ENCODE data around the gene TMEM132C.
A peak's percentile ranks its signal among the peaks of the same experiment; 100 is the strongest.

The TMEM132C gene

GRCh38 chr12:128680555-128680954 is 413.6 kb downstream of the TMEM132C start:
- DNase-seq: no peak

DNA sequence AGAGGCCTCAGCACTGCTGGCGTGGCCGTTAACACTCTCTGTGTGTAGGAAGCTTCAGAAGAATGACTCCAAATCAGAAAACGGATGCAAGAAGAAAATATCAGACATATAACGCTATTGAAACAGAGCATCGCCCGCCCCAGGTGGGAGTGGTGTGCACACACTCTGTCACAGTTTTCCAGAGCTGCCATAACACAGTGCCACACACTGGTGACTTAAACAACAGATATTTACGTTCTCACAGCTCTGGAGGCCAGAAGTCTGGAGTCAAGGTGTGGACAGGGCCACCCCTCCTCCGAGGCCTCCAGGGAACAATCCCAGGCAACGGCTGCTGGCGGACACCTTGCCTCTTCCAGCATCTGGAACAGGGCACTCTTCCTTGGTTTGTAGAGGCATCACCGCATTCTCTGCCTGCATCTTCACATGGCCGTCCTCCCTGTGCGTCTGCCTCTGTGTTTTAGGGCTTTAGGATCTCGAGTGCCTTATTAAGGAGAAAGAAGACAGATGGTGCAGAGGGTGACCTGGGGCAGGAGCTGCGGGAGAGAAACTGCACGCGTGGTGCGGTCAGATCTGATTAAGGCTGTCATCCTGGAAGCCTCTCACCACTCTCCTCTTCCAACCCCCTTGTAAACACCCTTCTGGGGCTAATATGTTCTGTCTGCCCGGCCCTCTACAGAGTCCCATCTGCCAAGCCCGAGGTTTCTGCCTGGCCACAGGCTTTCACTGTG is 415.7 kb downstream of the TMEM132C start:
- no peak for DNase-seq

DNA sequence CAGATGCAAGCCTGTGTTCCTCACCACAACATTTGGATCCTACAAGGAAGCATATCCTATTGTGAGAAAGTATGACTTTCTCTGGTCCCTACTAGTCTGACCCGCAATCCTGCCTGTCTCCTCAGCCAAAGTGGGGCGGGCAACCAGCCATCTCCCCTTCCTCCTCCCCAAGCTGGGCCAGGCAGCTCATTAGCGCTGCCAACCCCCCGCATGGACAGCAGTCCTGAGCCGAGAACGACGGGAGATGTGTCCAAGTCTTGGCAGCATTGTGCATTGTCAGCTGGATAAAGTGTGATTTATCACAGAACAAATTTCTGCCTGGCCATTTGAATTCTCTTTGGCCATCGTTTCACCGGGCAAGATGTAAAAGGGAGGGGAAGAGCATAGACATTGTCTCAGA is 417.4 kb downstream of the TMEM132C start:
- DNase-seq: no peak

- no peak for DNase-seq
These were observed 419.0 kb downstream of the TMEM132C start for GRCh38 chr12:128685903-128686475.

DNA sequence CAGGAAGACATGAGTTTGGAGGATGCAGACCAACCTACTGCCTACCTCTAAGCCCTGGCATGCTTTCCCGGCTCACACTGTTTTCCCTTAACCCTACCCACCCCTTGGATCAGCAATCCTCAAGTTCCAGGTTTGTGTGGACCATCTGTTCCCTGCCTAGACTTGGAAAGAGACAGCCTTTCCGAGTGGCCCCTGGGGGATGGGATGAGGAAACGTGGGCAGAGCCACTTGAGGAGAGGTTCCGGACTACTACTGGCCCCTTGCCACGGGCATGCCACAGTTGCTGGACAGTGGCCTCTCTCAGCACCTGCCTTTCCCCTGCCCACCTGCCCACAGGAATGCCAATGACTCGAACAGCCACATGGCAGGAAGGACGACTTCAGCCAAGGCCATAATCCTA is 420.9 kb downstream of the TMEM132C start:
- DNase-seq: no peak

GRCh38 chr12:128690641-128691040 is 423.7 kb downstream of the TMEM132C start:
- no peak for DNase-seq

GRCh38 chr12:128693115-128693514 is 426.1 kb downstream of the TMEM132C start:
- peak in 1 of 2 donors; percentile 16 for DNase-seq

GRCh38 chr12:128693771-128694170 is 426.8 kb downstream of the TMEM132C start:
- DNase-seq: no peak

GRCh38 chr12:128694445-128694844 is 427.5 kb downstream of the TMEM132C start:
- no peak for DNase-seq

DNA sequence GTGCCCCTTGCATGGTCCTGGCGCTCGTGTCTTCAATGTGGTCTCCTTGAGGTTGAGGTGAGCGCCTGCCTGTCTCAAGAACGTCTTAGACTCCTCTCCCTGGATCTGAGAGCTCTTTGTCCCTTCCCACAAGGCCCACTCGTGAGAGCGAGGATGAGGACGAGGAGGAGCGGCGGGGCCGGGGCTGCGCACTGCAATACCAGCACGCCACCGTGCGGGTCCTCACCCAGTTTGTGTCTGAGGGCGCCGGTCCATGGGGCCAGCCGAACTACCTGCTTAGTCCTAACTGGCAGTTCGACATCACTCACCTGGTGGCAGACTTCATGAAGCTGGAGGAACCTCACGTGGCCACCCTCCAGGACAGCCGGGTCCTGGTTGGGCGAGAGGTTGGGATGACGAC is 428.7 kb downstream of the TMEM132C start:
- no peak for DNase-seq

DNA sequence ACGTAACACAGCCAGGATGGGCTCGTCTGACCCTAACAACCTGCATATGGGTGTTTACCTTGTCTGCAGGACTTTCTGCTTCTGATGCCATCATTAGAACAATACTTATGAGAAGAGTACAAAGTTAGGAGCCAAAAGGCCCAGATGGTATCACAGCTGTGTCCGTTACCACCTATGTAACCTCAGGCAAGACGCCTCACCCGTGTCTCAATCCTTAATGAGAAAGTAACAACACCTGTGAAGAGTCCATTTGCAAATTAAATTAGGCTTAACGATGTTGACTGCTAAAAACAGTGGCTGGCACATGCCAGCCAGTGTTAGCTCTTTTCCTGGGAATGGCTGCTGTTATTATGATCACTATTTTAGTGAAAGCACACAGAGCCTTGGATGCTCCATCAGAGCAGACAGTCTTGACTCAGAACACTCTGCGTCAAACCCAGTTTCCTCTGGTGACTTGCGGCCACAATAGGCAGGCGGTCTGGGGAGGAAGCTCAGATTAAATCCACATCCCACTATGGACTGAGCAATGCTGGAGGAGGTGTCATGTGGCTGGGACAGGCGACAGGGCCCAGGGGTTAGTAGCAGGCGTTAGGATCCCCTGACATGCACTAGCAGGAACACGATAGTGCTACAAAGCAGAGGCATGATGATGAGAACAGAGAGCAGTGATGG is 431.5 kb downstream of the TMEM132C start:
- DNase-seq: no peak

- DNase-seq: no peak
These were observed 432.1 kb downstream of the TMEM132C start for GRCh38 chr12:128699106-128699505.

DNA sequence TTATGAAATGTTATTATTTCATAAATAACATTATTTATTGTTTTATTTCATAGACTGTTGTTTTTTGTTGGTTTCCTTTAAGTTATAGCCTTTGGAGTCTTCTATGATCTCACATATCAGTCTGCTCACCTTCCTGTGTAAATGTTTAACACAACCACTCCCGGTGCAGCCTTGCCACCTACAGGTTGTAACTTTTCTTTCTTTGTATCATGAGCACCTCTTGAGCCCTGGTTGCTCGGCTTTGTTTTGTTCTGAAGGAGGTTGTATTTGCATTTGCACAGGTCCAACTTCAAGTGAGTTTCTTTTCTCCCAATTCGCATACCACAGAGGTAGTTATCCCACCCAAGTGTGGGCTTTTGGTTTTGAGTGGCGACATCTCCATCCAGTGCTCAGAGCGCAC is 435.4 kb downstream of the TMEM132C start:
- no peak for DNase-seq

GRCh38 chr12:128705140-128705539 is 438.2 kb downstream of the TMEM132C start:
- DNase-seq: no peak

DNA sequence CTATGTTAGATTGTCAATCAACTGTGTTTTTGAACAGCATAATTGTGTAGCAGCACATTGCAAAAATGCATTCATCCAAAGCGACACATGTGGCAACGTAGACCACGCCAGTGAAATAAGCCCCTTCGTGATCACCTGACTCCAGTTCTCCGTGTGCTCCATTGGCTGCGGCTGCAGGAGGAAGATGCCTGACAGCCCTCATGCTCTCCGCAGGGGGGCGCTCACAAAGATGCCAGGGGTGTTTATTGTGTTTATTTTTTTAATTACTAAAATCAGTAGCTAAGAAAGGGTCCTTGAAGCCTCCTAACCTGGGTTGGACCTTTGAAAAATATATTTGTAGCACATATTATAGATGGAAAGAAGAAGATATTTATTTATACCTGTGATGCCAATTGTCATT is 440.5 kb downstream of the TMEM132C start:
- DNase-seq: no peak

DNA sequence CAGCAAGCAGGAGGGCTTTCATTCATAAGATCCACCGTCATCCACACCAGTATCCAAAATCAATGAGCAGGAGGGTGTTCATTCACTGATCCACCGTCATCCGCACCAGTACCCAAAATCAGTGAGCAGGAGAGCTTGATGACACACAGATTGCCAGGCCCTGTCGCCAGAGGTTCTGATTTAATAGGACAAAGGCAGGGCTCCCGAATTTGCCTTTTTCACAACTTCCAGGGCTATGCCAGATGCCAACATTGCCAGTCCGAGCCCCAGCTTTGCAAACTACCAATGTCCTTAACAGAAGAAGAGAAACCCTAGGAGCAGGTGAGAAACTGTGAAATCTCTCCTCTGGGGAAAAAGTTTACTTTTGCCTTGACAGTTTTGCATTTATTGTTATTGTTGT is 441.8 kb downstream of the TMEM132C start:
- DNase-seq: no peak

GRCh38 chr12:128709660-128710059 is 442.7 kb downstream of the TMEM132C start:
- no peak for DNase-seq

DNA sequence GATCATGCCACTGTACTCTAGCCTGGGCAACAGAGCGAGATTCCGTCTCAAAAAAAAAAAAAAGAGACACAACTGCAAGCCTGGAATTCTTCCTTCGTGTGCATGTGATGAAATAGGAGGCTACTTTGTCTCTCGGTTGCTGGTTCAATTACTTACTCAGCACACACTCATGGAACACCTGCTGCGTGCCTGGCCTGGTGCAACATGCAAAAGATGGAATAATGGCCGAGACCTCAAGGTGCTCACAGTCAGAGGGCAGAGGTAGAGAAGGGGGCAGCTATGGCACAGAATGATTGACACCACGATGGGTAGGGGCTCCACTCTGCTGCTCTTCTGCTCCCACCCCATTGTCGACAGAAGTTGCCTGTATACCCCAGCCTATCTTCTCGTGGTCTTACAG is 444.5 kb downstream of the TMEM132C start:
- no peak for DNase-seq

DNA sequence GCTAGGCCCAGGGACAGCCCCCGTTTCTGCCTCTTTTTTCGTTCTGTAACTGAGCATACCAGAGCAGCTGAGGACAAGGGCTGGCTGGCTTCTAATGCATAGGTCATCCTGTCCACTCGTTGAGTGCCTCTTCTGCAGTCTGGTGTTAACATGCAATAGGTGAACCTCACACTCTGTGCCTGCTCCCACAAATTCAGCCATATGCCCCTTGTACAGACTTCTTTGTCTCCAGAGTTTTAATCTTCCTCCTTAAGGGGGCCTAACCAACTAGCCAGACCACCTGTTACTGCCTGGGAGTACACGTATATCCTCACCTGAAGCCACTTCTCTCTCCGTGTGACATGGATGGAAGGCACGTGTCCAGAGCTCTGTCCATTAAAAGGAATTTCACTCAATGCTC is 445.7 kb downstream of the TMEM132C start:
- no peak for DNase-seq

- DNase-seq: no peak
These were observed 448.5 kb downstream of the TMEM132C start for GRCh38 chr12:128715485-128715884.

- no peak for DNase-seq
These were observed 457.6 kb downstream of the TMEM132C start for GRCh38 chr12:128724468-128725046.

DNA sequence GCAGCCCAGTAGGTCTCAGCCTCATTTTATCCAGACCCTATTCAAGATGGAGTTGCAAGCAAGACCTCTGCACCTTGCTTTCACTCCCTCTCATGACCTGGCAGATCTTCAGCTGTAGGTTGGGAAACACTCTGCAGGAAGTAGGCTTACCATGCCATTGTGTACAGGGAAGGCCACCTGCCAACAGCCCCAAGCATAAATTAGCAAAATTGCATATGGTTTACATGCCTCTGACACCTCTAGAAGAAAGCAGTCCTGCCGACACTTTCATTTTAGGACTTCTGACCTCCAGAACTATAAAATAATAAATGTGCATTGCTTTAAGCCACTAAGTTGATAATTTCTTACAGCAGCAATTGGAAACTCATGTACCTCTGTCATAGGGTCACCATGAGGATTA is 459.9 kb downstream of the TMEM132C start:
- no peak for DNase-seq

DNA sequence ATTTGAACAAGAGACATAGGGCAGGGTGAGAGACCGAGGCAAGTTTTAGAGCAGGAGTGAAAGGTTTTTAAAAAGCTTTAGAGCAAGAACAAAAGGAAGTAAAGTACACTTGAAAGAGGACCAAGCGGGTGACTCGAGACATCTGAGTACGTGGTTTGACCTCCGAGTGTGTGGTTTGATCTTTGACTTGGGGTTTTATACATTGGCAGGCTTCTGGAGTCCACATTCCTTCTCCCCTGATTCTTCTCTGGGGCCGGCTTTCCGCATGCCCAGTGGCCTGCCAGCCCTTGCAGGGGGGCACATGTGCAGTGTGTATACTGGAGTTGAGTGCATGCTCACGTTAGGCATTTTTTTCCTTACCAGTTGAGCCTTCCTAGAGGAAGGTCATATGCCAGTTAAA is 460.5 kb downstream of the TMEM132C start:
- no peak for DNase-seq

- no peak for DNase-seq
These were observed 461.0 kb downstream of the TMEM132C start for GRCh38 chr12:128727999-128728398.

Data from CD4-positive, alpha-beta T cell treated with Interferon alpha-2 for 1 hour (primary cell).